Peyer's patch (tissue), 4 donors: ENCODE data around the gene HAL. TPM values are rescaled to one million over a fixed set of nuclear protein-coding genes. Genes with fewer than 3 reads are reported as not detected.

Experiments
- DNase-seq, 3 donors: peaks; one replicate each; pipeline ENCODE4 v3.0.0-alpha.2; 2017 to 2019
- H3K27ac ChIP-seq, 4 donors: fragments of 200-600 bp; sonication (generic); one replicate each; pipeline ENCODE4 v1.5.1; 2016 to 2019
- H3K27me3 ChIP-seq, 2 donors: fragments of 200-600 bp; sonication (generic); one replicate each; pipeline ENCODE4 v1.5.1; 2019
- H3K36me3 ChIP-seq, 3 donors: fragments of 200-600 bp; sonication (generic); one replicate each; pipeline ENCODE4 v1.5.1; 2016 to 2019
- H3K4me1 ChIP-seq, 4 donors: fragments of 200-600 bp; sonication (generic); one replicate each; pipeline ENCODE4 v1.5.1; 2016 to 2019
- H3K4me3 ChIP-seq, 4 donors: fragments of 200-600 bp; sonication (generic); 1 replicate in 3 of 4; 2 replicates in 1 of 4; pipeline ENCODE4 v1.5.1; 2016 to 2019; ENCODE audit warnings: mild to moderate bottlenecking in 1 of 4
- H3K9me3 ChIP-seq, 4 donors: fragments of 200-600 bp; sonication (generic); one replicate each; pipeline ENCODE4 v1.5.1; 2016 to 2019; ENCODE audit warnings: mild to moderate bottlenecking in 1 of 4
- CTCF ChIP-seq, 6 experiments: fragments of 450-650 bp in 4 of 6; fragments of 200-600 bp in 2 of 6; sonication (generic) in 1 of 6; IDR thresholded peaks; one replicate each; pipeline ENCODE4 v1.5.1; 2017 to 2019; ENCODE audit warnings: antibody characterized with exemption in 6 of 6, mild to moderate bottlenecking in 3 of 6, moderate library complexity in 1 of 6
- POLR2A ChIP-seq, 2 donors: fragments of 450-650 bp; IDR thresholded peaks; one replicate each; pipeline ENCODE4 v1.5.1; 2017; ENCODE audit warnings: antibody characterized with exemption in 2 of 2, mild to moderate bottlenecking in 2 of 2, moderate library complexity in 2 of 2
- total RNA-seq, 4 donors: library from RNA; depleted of rRNA; stranded (reverse); fragments of >200 nt; gene quantifications; one replicate each; pipeline ENCODE4 v1.1.0, GENCODE V29; 2016

HAL gene
- total RNA-seq, 4 donors from 2014 or later = 4.0 to 8.1 (median 4.3) TPM; not detected in 1

GRCh38 chr12:96033549-96034389 lies 37.6 kb upstream of the HAL start:
- DNase-seq = peak in 1 of 3 donors; percentile 64
- H3K27ac ChIP-seq = peak overlapping the region in 2 of 4 donors; percentile 36 to 76

GRCh38 chr12:96029826-96030225 lies 33.7 kb upstream of the HAL start:
- Histone ChIP-seq H3K27me3 (no peaks in the 10 kb centered on the region), H3K4me3 (no peak overlapping the region), H3K4me1 (peaks cover 0 to 19% (median 0%) of the 10 kb centered on the region in 4 donors), H3K36me3 (peaks cover 0 to 27% (median 2%) of the 10 kb centered on the region in 3 donors), H3K27ac (no peak overlapping the region), H3K9me3 (no peaks in the 10 kb centered on the region)
- TF ChIP-seq CTCF (IDR thresholded peaks at IDR 0.05) = no peak
- TF ChIP-seq POLR2A (IDR thresholded peaks at IDR 0.05) = no peak
- no peak for DNase-seq

More at GRCh38 chr12:96033549-96034389, 37.6 kb upstream of the HAL start:
- no peaks in the 10 kb centered on the region for H3K9me3 ChIP-seq
- H3K27me3 ChIP-seq = no peaks in the 10 kb centered on the region
- H3K36me3 ChIP-seq = no peaks in the 10 kb centered on the region
- H3K4me1 ChIP-seq = peaks cover 0 to 19% (median 0%) of the 10 kb centered on the region in 4 donors
- H3K4me3 ChIP-seq = peak overlapping the region in 2 of 4 donors; percentile 71 to 74
- TF ChIP-seq POLR2A (IDR thresholded peaks at IDR 0.05) = no peak
- no peak for TF ChIP-seq CTCF (IDR thresholded peaks at IDR 0.05)

- Histone ChIP-seq H3K27ac (no peak overlapping the region), H3K9me3 (no peaks in the 10 kb centered on the region), H3K4me1 (peaks cover 0 to 6% (median 0%) of the 10 kb centered on the region in 4 donors), H3K4me3 (no peak overlapping the region), H3K27me3 (no peaks in the 10 kb centered on the region), H3K36me3 (peaks cover 2 to 40% (median 2%) of the 10 kb centered on the region in 3 donors)
- no peak for DNase-seq
- no peak for TF ChIP-seq CTCF (IDR thresholded peaks at IDR 0.05)
Observed at GRCh38 chr12:96028538-96028937, 32.4 kb upstream of the HAL start.

GRCh38 chr12:96026331-96026730 lies 30.2 kb upstream of the HAL start:
- Histone ChIP-seq H3K27ac (no peak overlapping the region), H3K4me1 (no peaks in the 10 kb centered on the region), H3K36me3 (peaks cover 2 to 59% (median 3%) of the 10 kb centered on the region in 3 donors), H3K27me3 (no peaks in the 10 kb centered on the region), H3K9me3 (no peaks in the 10 kb centered on the region), H3K4me3 (no peak overlapping the region)
- TF ChIP-seq CTCF (IDR thresholded peaks at IDR 0.05) (no peak), POLR2A (IDR thresholded peaks at IDR 0.05) (no peak)
- DNase-seq = no peak

- H3K9me3 ChIP-seq = no peaks in the 10 kb centered on the region
- H3K27ac ChIP-seq = no peak overlapping the region
- DNase-seq = no peak
- H3K27me3 ChIP-seq = no peaks in the 10 kb centered on the region
- no peaks in the 10 kb centered on the region for H3K4me1 ChIP-seq
- H3K4me3 ChIP-seq = no peak overlapping the region
- H3K36me3 ChIP-seq = peaks cover 2 to 67% (median 3%) of the 10 kb centered on the region in 3 donors
- TF ChIP-seq POLR2A (IDR thresholded peaks at IDR 0.05) (no peak), CTCF (IDR thresholded peaks at IDR 0.05) (no peak)
Observed at GRCh38 chr12:96025518-96025917, 29.4 kb upstream of the HAL start.
